ENCODE results near the gene PPY. TPM values are rescaled to one million over a fixed set of nuclear protein-coding genes. Genes with fewer than 3 reads are reported as not detected.

Gene PPY
- total RNA-seq, 2 donors from 2014 or later: not detected

- Histone ChIP-seq H3K27me3 (ENCODE audit: control insufficient read depth, insufficient read depth, low read length, poor library complexity, severe bottlenecking) (peaks cover 31% of the 10 kb centered on the region), H3K4me3 (ENCODE audit: low read length) (peak overlapping the region; percentile 75), H3K27ac (ENCODE audit: low read depth, low read length) (no peak overlapping the region), H3K9me3 (ENCODE audit: control insufficient read depth, low read length) (no peaks in the 10 kb centered on the region), H3K36me3 (ENCODE audit: control insufficient read depth, insufficient read depth, low read length) (no peaks in the 10 kb centered on the region), H3K4me1 (ENCODE audit: control insufficient read depth, insufficient read depth, low read length) (no peaks in the 10 kb centered on the region), H3K9ac (ENCODE audit: extremely low read depth, low read length, poor library complexity, severe bottlenecking) (no peak overlapping the region)
- no peaks in the 10 kb centered on the region for H3K36me3 Mint-ChIP-seq (ENCODE audit: low read depth)
- no peak overlapping the region for H3K27ac Mint-ChIP-seq
- peak overlapping the region; percentile 57 for H3K4me3 Mint-ChIP-seq
- TF ChIP-seq, protein P1, sequence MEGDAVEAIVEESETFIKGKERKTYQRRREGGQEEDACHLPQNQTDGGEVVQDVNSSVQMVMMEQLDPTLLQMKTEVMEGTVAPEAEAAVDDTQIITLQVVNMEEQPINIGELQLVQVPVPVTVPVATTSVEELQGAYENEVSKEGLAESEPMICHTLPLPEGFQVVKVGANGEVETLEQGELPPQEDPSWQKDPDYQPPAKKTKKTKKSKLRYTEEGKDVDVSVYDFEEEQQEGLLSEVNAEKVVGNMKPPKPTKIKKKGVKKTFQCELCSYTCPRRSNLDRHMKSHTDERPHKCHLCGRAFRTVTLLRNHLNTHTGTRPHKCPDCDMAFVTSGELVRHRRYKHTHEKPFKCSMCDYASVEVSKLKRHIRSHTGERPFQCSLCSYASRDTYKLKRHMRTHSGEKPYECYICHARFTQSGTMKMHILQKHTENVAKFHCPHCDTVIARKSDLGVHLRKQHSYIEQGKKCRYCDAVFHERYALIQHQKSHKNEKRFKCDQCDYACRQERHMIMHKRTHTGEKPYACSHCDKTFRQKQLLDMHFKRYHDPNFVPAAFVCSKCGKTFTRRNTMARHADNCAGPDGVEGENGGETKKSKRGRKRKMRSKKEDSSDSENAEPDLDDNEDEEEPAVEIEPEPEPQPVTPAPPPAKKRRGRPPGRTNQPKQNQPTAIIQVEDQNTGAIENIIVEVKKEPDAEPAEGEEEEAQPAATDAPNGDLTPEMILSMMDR (conservative IDR thresholded peaks at IDR 0.05): no peak
- H3K4me1 Mint-ChIP-seq: no peaks in the 10 kb centered on the region
- no peak for DNase-seq
- no peaks in the 10 kb centered on the region for H3K9me3 Mint-ChIP-seq
- peaks cover 57% of the 10 kb centered on the region for H3K27me3 Mint-ChIP-seq (ENCODE audit: insufficient read depth)
- WGBS, 2 experiments (ENCODE audit: insufficient coverage in 1 of 2, insufficient read length in 1 of 2): 47% methylated on average over 5 of the region's 5 CpGs; no CpG with 5 or more reads in 1 of the 2 experiments
Observed at GRCh38 chr17:43983196-43983514, 40.9 kb upstream of the PPY start.

DNA sequence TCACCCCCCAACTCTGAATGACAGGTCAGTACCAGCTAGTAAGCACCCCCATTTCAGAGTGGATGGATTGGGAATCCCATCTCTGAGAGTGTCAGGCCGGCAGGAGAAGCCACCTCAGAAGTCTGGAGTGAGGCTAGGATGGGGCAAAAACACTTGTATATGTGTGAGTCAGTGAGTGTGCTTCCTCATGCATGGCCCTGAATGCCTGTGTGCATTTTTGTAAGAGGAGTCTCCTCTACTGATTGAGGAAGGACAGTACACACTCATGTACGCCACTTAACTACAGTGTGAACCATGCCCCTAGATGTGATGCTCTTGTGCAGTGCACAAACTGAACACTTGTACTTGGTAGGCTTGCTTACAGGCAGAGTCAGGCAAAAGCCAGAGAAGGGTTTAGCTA, 39.9 kb upstream of the PPY start:
- no peaks in the 10 kb centered on the region for H3K36me3 ChIP-seq (ENCODE audit: control insufficient read depth, insufficient read depth, low read length)
- DNase-seq: no peak
- Mint-ChIP-seq H3K36me3 (ENCODE audit: low read depth) (no peaks in the 10 kb centered on the region), H3K27me3 (ENCODE audit: insufficient read depth) (peaks cover 62% of the 10 kb centered on the region), H3K4me3 (no peak overlapping the region), H3K27ac (no peak overlapping the region), H3K4me1 (no peaks in the 10 kb centered on the region), H3K9me3 (no peaks in the 10 kb centered on the region)
- H3K4me3 ChIP-seq (ENCODE audit: low read length): no peak overlapping the region
- peaks cover 40% of the 10 kb centered on the region for H3K27me3 ChIP-seq (ENCODE audit: control insufficient read depth, insufficient read depth, low read length, poor library complexity, severe bottlenecking)
- WGBS, 2 experiments (ENCODE audit: insufficient coverage in 1 of 2, insufficient read length in 1 of 2): 86 to 100% methylated on average over 2 of the region's 2 CpGs
- no peaks in the 10 kb centered on the region for H3K4me1 ChIP-seq (ENCODE audit: control insufficient read depth, insufficient read depth, low read length)
- H3K9ac ChIP-seq (ENCODE audit: extremely low read depth, low read length, poor library complexity, severe bottlenecking): no peak overlapping the region
- no peak overlapping the region for H3K27ac ChIP-seq (ENCODE audit: low read depth, low read length)
- TF ChIP-seq, protein P1 (conservative IDR thresholded peaks at IDR 0.05): no peak
- H3K9me3 ChIP-seq (ENCODE audit: control insufficient read depth, low read length): no peaks in the 10 kb centered on the region

DNA sequence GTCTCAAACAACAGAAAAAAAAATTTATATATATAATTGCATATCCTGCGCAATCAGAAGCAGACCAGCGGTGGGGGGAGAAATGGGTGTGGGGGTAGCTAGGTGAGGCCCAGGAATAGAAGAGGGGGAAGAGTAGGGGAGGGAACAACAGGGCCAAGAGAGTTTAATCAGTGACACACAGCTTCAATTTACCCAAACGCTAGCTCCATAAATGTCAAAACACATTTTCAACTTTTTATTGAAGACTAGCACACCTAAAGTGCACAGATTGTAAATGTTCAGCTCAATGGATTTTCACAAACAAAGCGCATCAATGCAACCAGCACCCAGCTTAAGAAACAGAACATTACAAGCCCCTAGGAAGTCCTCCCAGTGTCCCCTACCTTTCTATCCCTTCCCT, 37.4 kb upstream of the PPY start:
- H3K9ac ChIP-seq (ENCODE audit: extremely low read depth, low read length, poor library complexity, severe bottlenecking): no peak overlapping the region
- TF ChIP-seq, protein P1 (conservative IDR thresholded peaks at IDR 0.05): no peak
- Mint-ChIP-seq H3K27me3 (ENCODE audit: insufficient read depth) (peaks cover 59% of the 10 kb centered on the region), H3K4me3 (no peak overlapping the region), H3K36me3 (ENCODE audit: low read depth) (no peaks in the 10 kb centered on the region), H3K27ac (no peak overlapping the region), H3K4me1 (no peaks in the 10 kb centered on the region), H3K9me3 (no peaks in the 10 kb centered on the region)
- peaks cover 40% of the 10 kb centered on the region for H3K27me3 ChIP-seq (ENCODE audit: control insufficient read depth, insufficient read depth, low read length, poor library complexity, severe bottlenecking)
- H3K4me1 ChIP-seq (ENCODE audit: control insufficient read depth, insufficient read depth, low read length): no peaks in the 10 kb centered on the region
- no peak for DNase-seq
- 88 to 92% methylated on average over 2 to 4 of the region's 4 CpGs for WGBS, 2 experiments (ENCODE audit: insufficient coverage in 1 of 2, insufficient read length in 1 of 2)
- H3K9me3 ChIP-seq (ENCODE audit: control insufficient read depth, low read length): no peaks in the 10 kb centered on the region
- H3K4me3 ChIP-seq (ENCODE audit: low read length): no peak overlapping the region
- no peak overlapping the region for H3K27ac ChIP-seq (ENCODE audit: low read depth, low read length)
- no peaks in the 10 kb centered on the region for H3K36me3 ChIP-seq (ENCODE audit: control insufficient read depth, insufficient read depth, low read length)

Data from endodermal cell (in vitro differentiated cells).